ENCODE measurements around the gene TEX35.

DNA sequence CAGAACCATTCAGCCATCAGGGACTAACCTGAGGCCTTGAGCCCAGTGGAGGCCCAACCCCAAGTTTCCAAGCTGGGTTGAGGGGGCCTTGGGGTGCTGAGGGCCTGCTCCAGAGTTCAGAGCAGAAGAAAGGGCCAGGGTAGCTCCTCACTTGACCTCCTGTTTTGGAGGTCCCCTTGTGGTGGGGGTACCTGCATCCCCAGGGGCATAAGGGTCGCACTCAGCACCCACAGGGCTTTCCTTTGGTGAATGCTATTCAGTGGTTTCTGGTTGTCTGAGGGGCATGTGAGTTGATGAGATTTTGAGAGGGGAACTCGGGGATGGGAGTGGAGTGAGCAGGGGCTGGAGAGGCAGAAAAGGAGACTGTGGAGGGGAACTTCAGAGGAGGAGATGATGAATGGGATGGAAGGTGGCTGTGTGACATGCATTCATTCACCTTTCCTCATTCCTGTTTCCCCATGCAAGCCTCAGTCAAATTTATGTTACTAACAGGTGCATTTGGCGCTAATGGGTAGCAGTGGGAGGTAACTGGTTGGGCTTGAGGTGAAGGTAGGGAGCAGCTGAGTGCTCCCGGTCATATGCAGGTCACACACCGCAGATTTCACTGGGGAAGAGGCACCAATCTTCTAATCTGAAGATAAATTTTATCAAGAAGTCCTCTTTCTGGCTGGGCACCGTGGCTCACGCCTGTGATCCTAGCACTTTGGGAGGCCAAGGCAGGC, 50.4 kb downstream of the TEX35 start:
- TF ChIP-seq POLR2AphosphoS5 (IDR thresholded peaks at IDR 0.05; ENCODE audit: low read depth, low read length) (no peak), SIN3A (IDR thresholded peaks at IDR 0.05; ENCODE audit: borderline replicate concordance, insufficient read depth, low read length) (no peak)
- TF ChIP-seq, protein P1, sequence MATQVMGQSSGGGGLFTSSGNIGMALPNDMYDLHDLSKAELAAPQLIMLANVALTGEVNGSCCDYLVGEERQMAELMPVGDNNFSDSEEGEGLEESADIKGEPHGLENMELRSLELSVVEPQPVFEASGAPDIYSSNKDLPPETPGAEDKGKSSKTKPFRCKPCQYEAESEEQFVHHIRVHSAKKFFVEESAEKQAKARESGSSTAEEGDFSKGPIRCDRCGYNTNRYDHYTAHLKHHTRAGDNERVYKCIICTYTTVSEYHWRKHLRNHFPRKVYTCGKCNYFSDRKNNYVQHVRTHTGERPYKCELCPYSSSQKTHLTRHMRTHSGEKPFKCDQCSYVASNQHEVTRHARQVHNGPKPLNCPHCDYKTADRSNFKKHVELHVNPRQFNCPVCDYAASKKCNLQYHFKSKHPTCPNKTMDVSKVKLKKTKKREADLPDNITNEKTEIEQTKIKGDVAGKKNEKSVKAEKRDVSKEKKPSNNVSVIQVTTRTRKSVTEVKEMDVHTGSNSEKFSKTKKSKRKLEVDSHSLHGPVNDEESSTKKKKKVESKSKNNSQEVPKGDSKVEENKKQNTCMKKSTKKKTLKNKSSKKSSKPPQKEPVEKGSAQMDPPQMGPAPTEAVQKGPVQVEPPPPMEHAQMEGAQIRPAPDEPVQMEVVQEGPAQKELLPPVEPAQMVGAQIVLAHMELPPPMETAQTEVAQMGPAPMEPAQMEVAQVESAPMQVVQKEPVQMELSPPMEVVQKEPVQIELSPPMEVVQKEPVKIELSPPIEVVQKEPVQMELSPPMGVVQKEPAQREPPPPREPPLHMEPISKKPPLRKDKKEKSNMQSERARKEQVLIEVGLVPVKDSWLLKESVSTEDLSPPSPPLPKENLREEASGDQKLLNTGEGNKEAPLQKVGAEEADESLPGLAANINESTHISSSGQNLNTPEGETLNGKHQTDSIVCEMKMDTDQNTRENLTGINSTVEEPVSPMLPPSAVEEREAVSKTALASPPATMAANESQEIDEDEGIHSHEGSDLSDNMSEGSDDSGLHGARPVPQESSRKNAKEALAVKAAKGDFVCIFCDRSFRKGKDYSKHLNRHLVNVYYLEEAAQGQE (IDR thresholded peaks at IDR 0.05; ENCODE audit: insufficient read depth in 1 of 2, low read depth in 2 of 2, low read length in 2 of 2): no peak
